RWPE1 (cell line): ENCODE data around the gene MAGI1.

ENCODE experiments used
- CTCF ChIA-PET: fragments of 350-600 bp; sonication (Branson Sonifier 250); formaldehyde crosslinking; extraction: SDS; loops from one replicate; lab custom pipeline; 2021; lab: Yijun Ruan, JAX
- POLR2A ChIA-PET: fragments of 400-600 bp; formaldehyde crosslinking; extraction: SDS; loops from one replicate; lab custom pipeline; 2020; ENCODE audit warnings: antibody characterized with exemption; ENCODE audit not compliant: low non-redundant PET; lab: Yijun Ruan, JAX
- DNase-seq: peaks from one replicate; pipeline ENCODE4 v3.0.0; 2012; ENCODE audit warnings: low spot score
- H3K27ac ChIP-seq: fragments of 450-650 bp; 2 replicates; pipeline ENCODE4 v1.5.1; 2017
- CTCF ChIP-seq: fragments of 450-650 bp; conservative IDR thresholded peaks from 2 replicates; pipeline ENCODE4 v1.5.1; 2017; ENCODE audit warnings: low read depth, mild to moderate bottlenecking

MAGI1 gene

DNA sequence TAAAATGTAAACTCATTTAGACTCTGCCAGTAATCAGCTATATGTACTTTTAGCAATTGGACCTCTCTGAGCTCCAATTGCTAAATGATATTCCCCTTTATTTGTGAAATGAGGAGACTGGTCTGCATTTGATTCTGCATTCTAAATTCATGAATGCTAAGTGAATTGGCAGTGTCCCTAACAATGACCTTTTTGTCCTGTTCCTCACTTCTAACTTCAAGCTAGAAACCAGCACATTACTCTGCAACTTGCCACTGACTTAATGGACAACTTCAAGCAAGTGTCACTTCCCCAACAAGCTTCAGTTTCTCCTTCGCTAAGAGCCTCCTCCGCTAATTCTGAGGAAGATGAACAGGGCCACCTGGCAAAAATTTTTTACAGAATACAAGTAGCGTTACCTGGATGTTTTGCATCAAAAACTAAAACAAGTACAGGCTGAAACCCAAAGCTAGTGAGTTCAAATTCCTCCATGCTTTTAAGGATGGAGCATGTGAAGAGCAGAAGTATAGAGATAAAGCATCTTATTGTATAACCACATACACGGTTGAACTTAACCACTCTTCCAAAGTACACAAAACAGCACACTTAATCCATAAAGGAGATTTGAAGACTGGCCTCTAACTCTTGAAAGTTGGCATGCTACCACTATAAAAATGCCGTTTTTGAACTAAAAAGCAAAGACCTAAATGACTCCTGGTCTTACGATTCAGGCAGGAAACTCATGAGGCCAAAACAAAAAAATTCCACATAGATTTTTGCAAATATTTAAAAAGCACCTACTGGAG lies 207.6 kb downstream of the MAGI1 start:
- TF ChIP-seq CTCF, result no peak
- CTCF ChIA-PET, result interaction anchor here (0.6 to 0.9 kb wide), 2 partner anchors 286 to 1130 kb away, joined by 5 to 7 read pairs; no protein-coding TSS in a partner anchor
- POLR2A ChIA-PET, result no interaction called here
- no peak for DNase-seq
- H3K27ac ChIP-seq, result no peak overlapping the region

- no peak overlapping the region for H3K27ac ChIP-seq
- DNase-seq, result no peak
- POLR2A ChIA-PET, result no interaction called here
- CTCF ChIA-PET, result no interaction called here
- TF ChIP-seq CTCF, result no peak
Measured at GRCh38 chr3:65829228-65829627, 209.5 kb downstream of the MAGI1 start.

DNA sequence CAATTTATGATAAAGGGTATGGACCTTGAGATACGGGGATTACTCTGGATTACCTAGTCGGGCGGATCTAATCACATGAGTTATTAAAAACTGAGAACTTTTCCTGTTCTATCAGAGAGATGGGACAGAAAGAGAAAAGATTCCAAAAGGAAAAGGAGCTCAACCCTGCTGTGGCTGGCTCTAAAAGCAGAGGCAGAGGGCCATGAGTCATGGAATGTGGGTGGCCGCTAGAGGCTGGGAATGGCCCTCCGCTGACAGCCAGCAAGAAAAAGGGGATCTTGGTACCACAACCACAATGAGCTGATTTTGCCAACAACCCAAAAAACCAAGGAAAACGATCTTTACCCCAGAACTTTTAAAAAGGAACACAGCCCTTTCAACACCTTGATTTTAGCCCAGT lies 210.0 kb downstream of the MAGI1 start:
- ChIA-PET CTCF (no interaction called here), POLR2A (no interaction called here)
- no peak for TF ChIP-seq CTCF
- no peak for DNase-seq
- no peak overlapping the region for H3K27ac ChIP-seq

DNA sequence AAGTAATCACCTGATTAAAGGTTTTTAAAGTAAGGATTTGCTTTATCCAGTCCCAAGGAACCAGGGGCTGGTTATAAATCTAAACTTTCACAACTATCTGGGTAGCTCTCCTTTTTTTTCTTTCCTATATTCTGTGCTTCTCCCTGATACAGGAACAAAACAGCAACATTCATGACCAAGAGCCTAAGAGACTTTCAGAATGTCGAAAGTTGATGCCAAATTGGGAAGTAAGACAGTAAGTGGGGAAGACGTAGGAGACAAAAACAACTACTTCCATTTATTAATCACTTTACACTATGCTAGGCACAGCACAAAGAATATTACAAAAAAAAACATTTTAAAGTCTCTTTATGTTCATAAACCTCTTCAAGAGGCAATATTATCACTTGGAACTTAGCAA lies 211.6 kb downstream of the MAGI1 start:
- no peak for TF ChIP-seq CTCF
- no peak overlapping the region for H3K27ac ChIP-seq
- POLR2A ChIA-PET, result no interaction called here
- no peak for DNase-seq
- CTCF ChIA-PET, result interaction anchor here (0.6 kb wide), 1 partner anchor 196 kb away, joined by 3 read pairs; no protein-coding TSS in a partner anchor

GRCh38 chr3:65824166-65824565 lies 214.6 kb downstream of the MAGI1 start:
- TF ChIP-seq CTCF, result no peak
- no peak overlapping the region for H3K27ac ChIP-seq
- ChIA-PET CTCF (no interaction called here), POLR2A (no interaction called here)
- no peak for DNase-seq

DNA sequence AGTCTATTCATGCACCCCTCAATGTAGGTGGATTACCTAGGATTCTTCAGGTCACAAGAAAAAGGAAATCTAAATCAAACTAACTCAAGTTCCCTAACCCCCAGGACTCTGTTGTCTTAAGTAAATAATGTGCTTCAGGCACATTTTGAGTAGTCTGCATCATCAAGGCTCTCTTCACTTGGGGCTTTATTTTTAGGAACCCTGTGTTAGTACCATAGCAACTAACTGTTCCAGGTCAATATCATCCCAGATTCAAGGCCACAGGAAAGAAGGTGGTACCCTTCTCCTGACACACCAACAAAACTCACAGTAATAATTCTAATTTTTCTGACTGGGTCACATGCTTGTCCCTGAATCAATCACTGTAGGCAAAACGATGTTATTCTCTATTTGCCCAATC lies 218.1 kb downstream of the MAGI1 start:
- no peak for DNase-seq
- no peak for TF ChIP-seq CTCF
- ChIA-PET CTCF (no interaction called here), POLR2A (no interaction called here)
- no peak overlapping the region for H3K27ac ChIP-seq
